Parathyroid adenoma (tissue), 2 donors: Measurements from ENCODE around the gene GRHPR.
A peak's percentile ranks its signal among the peaks of the same experiment; 100 is the strongest.

Source experiments
- H2AFZ ChIP-seq: fragments of 300-600 bp; sonication (generic); one replicate; pipeline ENCODE4 v1.7.0; 2017; ENCODE audit warnings: antibody characterized with exemption, mild to moderate bottlenecking
- H3K27ac ChIP-seq: fragments of 300-600 bp; sonication (generic); one replicate; pipeline ENCODE4 v1.7.0; 2017
- H3K27me3 ChIP-seq: fragments of 300-600 bp; sonication (generic); one replicate; pipeline ENCODE4 v1.7.0; 2017; ENCODE audit warnings: low read length; ENCODE audit not compliant: control insufficient read depth, insufficient read depth
- H3K36me3 ChIP-seq: fragments of 300-600 bp; sonication (generic); one replicate; pipeline ENCODE4 v1.7.0; 2017; ENCODE audit warnings: low read length; ENCODE audit not compliant: control insufficient read depth, insufficient read depth
- H3K4me1 ChIP-seq: fragments of 300-600 bp; sonication (generic); one replicate; pipeline ENCODE4 v1.7.0; 2017; ENCODE audit warnings: control low read depth
- H3K4me2 ChIP-seq: fragments of 300-600 bp; sonication (generic); one replicate; pipeline ENCODE4 v1.7.0; 2017; ENCODE audit warnings: low read length
- H3K4me3 ChIP-seq: fragments of 300-600 bp; sonication (generic); one replicate; pipeline ENCODE4 v1.7.0; 2017; ENCODE audit warnings: low read depth, low read length
- H3K79me2 ChIP-seq: fragments of 300-600 bp; sonication (generic); one replicate; pipeline ENCODE4 v1.7.0; 2017; ENCODE audit warnings: control low read depth
- H3K9ac ChIP-seq: fragments of 300-600 bp; sonication (generic); one replicate; pipeline ENCODE4 v1.7.0; 2017; ENCODE audit warnings: mild to moderate bottlenecking
- H3K9me3 ChIP-seq: fragments of 300-600 bp; sonication (generic); one replicate; pipeline ENCODE4 v1.7.0; 2017; ENCODE audit warnings: low read length; ENCODE audit not compliant: control insufficient read depth
- TF ChIP-seq, protein P1 (sequence below): fragments of 300-600 bp; sonication (generic); IDR thresholded peaks from one replicate; pipeline ENCODE4 v1.7.0; 2017; ENCODE audit warnings: antibody characterized with exemption, mild to moderate bottlenecking
- donor health status: primary hyperparathyroidism.

The GRHPR gene

DNA sequence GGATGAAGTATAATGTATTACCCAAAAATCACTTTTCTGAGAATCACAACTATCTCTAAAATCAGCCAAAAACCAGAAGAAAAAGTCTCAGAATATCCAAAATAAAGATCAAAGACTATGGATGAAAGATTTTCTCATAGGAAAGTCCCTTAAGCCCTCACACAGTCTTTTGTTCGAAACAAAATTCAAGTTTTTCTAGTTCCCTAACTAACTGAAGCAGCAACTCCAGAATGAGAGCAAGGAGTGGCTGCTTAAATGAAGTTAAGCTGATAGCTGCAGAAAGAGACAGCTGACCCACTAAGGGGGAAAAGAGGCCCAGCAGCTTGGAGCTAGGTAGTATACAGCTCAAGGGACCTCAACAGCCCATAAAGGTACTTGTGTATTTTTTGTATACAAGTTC lies 34.3 kb downstream of the GRHPR start:
- Histone ChIP-seq H2AFZ (no peak overlapping the region), H3K79me2 (peaks cover 7% of the 10 kb centered on the region), H3K36me3 (no peaks in the 10 kb centered on the region), H3K4me2 (no peak overlapping the region), H3K27ac (no peak overlapping the region), H3K4me3 (no peak overlapping the region), H3K27me3 (no peaks in the 10 kb centered on the region), H3K4me1 (no peaks in the 10 kb centered on the region), H3K9me3 (no peaks in the 10 kb centered on the region), H3K9ac (no peak overlapping the region)
- TF ChIP-seq, protein P1, sequence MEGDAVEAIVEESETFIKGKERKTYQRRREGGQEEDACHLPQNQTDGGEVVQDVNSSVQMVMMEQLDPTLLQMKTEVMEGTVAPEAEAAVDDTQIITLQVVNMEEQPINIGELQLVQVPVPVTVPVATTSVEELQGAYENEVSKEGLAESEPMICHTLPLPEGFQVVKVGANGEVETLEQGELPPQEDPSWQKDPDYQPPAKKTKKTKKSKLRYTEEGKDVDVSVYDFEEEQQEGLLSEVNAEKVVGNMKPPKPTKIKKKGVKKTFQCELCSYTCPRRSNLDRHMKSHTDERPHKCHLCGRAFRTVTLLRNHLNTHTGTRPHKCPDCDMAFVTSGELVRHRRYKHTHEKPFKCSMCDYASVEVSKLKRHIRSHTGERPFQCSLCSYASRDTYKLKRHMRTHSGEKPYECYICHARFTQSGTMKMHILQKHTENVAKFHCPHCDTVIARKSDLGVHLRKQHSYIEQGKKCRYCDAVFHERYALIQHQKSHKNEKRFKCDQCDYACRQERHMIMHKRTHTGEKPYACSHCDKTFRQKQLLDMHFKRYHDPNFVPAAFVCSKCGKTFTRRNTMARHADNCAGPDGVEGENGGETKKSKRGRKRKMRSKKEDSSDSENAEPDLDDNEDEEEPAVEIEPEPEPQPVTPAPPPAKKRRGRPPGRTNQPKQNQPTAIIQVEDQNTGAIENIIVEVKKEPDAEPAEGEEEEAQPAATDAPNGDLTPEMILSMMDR = no peak

DNA sequence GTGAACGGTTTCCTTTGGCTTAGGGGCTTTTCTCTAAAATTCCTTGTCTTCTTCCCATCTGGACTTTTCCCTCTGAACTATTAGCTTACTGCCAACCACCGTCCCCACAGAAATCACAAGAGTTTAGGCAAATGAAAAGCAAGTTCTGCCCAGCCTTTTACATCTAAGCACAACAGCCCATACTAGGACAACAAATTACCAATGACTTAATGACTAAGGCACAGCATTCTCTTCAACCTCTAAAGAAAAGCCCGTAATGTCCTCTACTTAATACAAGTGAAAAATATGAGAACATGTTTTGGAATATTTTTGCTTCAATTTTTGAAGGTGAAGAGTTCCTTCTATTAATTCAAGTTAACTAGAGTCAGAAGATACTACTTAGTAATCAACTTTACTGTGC lies 41.5 kb downstream of the GRHPR start:
- no peaks in the 10 kb centered on the region for H3K27me3 ChIP-seq

DNA sequence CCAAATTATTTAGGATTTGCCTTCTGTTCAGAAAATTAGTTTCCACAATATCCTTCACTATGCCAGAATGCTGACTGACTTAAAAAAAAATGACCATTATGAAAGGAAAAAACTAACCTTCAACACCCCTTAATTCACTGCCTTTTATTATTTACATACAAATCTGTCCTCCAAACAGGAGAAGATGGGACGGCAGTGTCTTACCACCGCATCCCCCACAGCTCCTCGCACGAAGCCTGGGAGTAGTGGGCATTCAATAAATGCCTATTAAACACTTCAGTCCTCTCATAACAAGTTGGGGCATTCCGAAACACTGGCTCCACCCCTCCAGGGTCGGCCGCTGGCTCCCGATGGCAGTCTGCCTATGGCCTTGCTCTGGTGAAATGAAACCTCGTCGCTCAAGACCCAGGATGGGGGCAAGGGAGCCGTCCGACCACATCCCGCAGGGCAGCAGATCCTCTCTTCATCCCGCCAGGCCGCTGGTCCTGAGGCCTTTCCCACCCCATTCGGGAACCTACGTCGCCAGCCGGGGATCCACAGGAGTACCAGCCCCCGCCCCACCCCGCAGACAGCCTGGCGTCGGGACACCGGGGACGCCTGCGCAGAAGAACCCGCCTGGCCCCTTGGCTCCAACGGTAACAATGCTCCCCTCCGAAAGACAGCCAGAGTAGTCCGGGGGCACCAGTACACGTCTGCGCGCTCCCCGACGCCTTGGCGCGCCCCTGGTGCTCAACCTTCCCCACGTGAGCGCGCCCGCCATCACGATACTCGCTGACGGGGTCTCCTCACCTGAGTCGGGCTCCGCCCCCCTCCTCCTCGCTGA lies 42.1 kb downstream of the GRHPR start:
- H3K4me2 ChIP-seq = peak overlapping the region; percentile 86
- H3K79me2 ChIP-seq = peaks cover 14% of the 10 kb centered on the region
- peak overlapping the region; percentile 53 for H3K9ac ChIP-seq
- H3K36me3 ChIP-seq = no peaks in the 10 kb centered on the region
- no peaks in the 10 kb centered on the region for H3K4me1 ChIP-seq
- no peaks in the 10 kb centered on the region for H3K9me3 ChIP-seq
- TF ChIP-seq, protein P1 = no peak
- peak overlapping the region; percentile 96 for H3K27ac ChIP-seq
- peak overlapping the region; percentile 95 for H3K4me3 ChIP-seq
- H3K27me3 ChIP-seq = no peaks in the 10 kb centered on the region
- peak overlapping the region; percentile 89 for H2AFZ ChIP-seq

More for the DNA sequence above, 41.5 kb downstream of the GRHPR start:
- H2AFZ ChIP-seq = no peak overlapping the region
- H3K4me1 ChIP-seq = no peaks in the 10 kb centered on the region
- H3K36me3 ChIP-seq = no peaks in the 10 kb centered on the region
- H3K79me2 ChIP-seq = peaks cover 14% of the 10 kb centered on the region
- TF ChIP-seq, protein P1 = no peak
- peak overlapping the region; percentile 86 for H3K4me2 ChIP-seq
- no peaks in the 10 kb centered on the region for H3K9me3 ChIP-seq
- H3K9ac ChIP-seq = no peak overlapping the region
- H3K27ac ChIP-seq = peak overlapping the region; percentile 96
- H3K4me3 ChIP-seq = peak overlapping the region; percentile 95

DNA sequence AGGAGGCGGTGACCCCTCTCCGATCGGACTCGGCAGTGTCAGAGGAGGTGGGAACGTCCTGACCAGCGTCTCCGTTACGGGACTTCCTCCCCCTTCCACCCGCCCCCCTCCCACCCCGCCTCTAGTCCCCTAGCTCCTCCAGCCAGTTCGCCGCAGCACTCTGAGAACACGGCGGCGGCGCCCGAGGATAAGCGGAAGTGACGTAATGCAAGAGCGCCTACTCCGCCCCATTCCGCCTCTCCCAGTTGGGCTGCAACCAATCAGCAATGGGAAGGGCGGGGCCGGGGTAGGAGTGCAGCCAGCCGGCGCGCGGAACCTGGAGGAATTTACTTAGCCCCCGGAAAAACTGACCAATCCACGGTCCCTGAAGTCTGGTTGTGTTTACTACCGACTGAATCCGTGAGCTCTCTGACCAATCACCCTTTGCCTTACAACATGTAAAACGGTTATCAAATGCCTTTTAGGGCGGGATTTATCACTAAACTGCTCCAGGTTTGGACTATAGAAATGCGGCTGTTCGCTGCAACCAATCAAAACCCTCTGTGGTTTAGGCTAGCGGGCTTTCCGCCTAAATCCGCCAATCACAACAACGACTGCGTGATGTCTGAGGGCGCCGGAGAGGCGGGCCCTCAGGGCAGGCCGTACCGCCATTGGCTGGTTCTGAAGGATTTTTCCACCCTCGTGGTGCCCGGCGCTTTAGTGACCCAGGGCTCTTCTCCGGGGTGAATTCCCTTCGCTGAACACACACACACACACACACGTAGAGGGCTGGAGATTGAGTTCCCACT lies 42.9 kb downstream of the GRHPR start, which contains the start of gene ZBTB5:
ZBTB5 (minus strand) TSS at position 202 of the 788 bp plus-strand sequence. CDS start 22,899 bp downstream, outside the sequence.
- TF ChIP-seq, protein P1 = no peak
- H3K4me1 ChIP-seq = no peaks in the 10 kb centered on the region
- H3K36me3 ChIP-seq = no peaks in the 10 kb centered on the region
- peak within 1 kb of the TSS; percentile 96 for H2AFZ ChIP-seq
- no peaks in the 10 kb centered on the region for H3K27me3 ChIP-seq
- H3K79me2 ChIP-seq = peaks cover 12% of the 10 kb centered on the region
- H3K9ac ChIP-seq = peak within 1 kb of the TSS; percentile 53
- peak within 1 kb of the TSS; percentile 96 for H3K27ac ChIP-seq
- peak within 1 kb of the TSS; percentile 95 for H3K4me3 ChIP-seq
- no peaks in the 10 kb centered on the region for H3K9me3 ChIP-seq
- H3K4me2 ChIP-seq = peak within 1 kb of the TSS; percentile 88
